HG03139 (cell line): Measurements from ENCODE around the gene MED12L.
"Not testable (repeated sequence)": the region's sequence is repeated elsewhere in the genome, so short reads cannot be mapped to it uniquely, and the experiment has no call there.

Experiments used
- ATAC-seq: cut with Tn5 transposase; IDR thresholded peaks from one replicate; pipeline ENCODE4 v1.9.1; 2021; ENCODE audit not compliant: unreplicated experiment

Gene MED12L

GRCh38 chr3:151169948-151170679 lies 84.7 kb downstream of the MED12L start:
- ATAC-seq = not testable (repeated sequence)

- ATAC-seq = peak; percentile 59
Observed at GRCh38 chr3:151171145-151171757, 85.8 kb downstream of the MED12L start.

- ATAC-seq = no peak
Observed at GRCh38 chr3:151174351-151174750, 88.9 kb downstream of the MED12L start.

DNA sequence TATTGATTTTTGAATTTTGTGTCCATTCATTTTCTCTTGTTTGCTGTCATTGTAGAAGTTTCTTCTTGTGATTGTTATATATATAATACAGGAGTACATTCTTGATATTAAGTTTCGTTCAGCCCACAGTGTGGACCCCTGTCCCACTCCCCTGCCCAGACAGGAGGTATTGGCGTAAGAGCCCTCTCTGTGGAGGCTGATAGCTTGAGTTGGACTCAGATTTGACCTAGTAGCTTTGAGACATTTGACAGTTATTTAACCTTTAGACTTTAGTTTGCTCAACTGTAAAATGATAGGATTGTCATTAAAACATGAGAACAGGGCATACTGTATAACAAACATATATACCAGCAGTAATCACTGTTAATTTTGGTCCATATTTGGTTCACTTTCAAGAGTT lies 90.5 kb downstream of the MED12L start:
- ATAC-seq = no peak

GRCh38 chr3:151178208-151178845 lies 92.9 kb downstream of the MED12L start:
- ATAC-seq = no peak

DNA sequence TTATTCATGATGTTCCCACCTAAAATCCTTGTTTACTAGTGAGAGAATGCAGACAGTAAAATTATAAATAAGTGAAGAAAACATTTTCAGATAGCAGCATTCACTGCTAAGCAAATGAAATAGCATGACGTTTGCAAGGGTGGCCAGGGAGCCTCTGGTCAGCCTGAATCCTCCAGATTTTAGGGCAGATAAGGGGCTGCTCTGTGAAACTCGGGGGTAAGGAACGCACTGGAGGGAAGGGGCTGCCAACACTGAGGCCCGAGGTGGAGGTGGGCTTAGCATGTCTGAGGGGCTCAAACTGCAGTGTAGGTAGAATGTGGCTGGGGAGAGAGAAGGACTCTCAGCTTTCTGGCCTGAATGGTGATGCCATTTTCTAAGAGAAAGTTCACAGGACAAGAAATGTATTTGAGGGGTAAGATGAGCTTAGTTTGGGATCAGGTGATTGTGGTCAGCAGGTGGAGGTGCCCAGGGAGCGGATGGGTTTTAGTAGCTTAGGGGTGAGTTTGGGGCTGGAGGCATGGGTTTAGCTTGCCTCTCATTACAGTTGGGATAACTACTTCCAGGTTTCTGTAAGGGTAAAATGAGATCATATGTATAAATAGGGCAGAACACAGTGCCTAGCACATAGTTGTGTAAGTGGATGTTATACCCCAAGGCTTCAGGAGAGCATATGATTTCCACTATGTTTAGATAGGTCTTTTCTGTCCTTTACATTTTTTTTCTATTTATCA lies 97.0 kb downstream of the MED12L start:
- no peak for ATAC-seq

DNA sequence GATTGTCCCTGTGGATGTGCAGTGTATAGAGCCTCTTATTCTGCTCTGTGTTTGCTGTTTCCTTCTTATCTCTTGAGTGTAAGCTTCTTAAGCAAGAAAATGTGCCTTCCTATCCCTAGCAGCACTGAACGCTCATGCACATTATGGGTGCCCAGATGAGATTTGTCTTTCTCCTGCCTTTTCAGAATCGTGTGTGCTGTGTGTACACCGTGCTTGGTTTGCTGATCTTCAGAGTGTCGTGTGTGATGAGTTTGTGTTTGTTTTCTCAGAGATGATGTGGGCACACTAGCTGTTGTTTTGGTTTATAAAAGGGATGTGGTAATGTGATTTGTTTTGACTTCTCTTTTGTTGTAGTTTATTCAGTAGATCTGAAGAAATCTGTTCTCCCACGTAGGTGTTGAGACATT lies 97.8 kb downstream of the MED12L start:
- ATAC-seq = no peak

DNA sequence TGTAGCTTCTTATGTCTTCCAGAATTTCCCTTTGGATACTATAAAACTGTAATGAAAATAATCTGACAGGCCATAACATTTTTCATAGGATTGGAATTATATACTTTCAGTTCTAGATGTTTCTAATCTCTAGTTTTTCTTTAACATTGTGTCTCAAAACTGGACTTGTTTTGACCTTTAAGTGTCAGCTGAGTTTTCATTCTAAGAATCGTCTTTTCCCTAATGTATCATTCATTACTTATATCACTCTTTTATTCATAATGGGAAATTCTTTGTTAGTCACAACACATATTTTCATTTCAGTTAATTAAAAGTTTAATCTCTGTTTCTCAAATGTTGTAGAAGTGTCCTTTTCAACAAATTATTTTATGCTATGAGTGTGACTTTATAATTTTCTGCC lies 105.6 kb downstream of the MED12L start:
- ATAC-seq = no peak

DNA sequence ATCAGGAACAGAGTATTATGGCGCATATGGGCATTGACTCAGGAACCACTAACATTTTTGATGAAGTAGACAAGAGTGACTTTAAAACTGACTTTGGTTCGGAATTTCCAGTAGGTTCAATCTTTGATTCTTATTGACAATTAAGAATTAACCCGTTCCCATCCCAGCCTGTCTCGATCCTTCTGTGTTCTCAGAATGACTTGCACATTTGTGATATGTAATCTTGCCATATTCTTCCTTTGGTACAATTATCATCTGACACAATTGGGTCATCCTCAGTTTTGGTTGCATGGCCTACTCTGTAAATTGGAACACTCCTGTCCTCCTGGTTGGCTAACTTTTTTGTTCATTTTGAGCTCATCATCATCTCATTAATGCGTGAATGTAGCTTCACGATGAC lies 107.1 kb downstream of the MED12L start:
- ATAC-seq = no peak

GRCh38 chr3:151195826-151196225 lies 110.4 kb downstream of the MED12L start:
- ATAC-seq = no peak

- ATAC-seq = no peak
Observed at GRCh38 chr3:151196434-151196833, 111.0 kb downstream of the MED12L start.

- ATAC-seq = no peak
Observed at GRCh38 chr3:151197228-151197627, 111.8 kb downstream of the MED12L start.

DNA sequence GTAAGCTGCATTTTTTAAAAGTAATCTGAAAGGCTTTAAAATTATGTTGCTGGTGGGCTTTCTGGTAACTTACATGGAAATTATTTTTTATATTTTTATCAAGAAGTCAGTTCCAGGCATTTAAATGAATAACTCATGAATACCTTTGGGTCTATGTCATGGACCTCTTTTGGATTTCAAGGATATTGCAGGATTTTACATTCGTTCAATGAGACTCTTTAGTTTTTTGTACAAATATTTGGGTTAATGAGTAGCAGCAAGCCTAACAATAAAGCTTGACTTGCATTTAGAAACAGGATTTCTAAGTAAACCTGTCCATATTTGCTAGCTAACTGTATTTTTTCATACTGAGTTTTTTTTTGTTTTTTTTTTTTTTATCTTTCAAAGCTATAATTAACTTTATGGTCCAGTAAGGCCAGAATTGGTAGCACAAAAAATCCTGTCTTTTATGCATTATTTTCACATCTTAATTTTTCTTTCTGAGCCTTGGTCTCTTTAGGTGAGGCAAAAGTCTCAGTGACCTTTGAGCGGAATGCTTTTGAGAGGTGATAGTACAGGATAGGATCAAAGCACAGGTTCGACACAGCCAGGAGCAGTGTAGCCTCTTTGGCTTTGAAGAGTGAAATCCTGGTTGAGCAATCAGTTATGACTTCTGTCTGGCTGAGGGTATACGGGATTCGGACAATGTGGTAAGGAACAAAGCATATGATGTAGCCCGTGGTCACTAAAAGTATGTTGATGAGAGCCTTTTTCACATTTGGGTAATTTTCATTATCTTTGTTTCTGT lies 112.7 kb downstream of the MED12L start:
- no peak for ATAC-seq

- ATAC-seq = no peak
Observed at GRCh38 chr3:151198849-151199248, 113.4 kb downstream of the MED12L start.

- ATAC-seq = no peak
Observed at GRCh38 chr3:151199554-151200438, 114.3 kb downstream of the MED12L start.

- ATAC-seq = no peak
Observed at GRCh38 chr3:151200586-151200985, 115.1 kb downstream of the MED12L start.

GRCh38 chr3:151201051-151201730 lies 115.7 kb downstream of the MED12L start:
- no peak for ATAC-seq

DNA sequence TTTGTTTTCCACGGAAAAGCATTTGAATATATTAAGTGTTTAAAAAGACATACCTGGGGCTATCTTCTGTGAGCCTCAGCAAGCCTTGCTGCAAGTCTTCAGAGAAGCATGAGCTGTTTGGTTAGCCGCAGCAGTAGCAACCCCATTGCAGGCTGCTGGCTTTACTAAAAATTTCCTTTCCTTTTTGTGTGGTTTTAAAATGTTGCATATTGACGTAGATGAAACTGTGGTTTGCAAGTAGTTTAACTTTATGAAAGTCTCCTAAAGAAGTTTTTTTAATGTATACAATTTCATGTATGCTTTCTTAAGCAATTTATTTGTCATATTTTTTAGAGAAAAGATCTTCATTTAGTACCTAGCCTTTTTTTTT lies 117.6 kb downstream of the MED12L start, which contains the start of gene GPR171:
Gene GPR171, minus strand, starts transcription at position 166 of the 370 bp plus-strand sequence. CDS start 3,830 bp downstream, outside the sequence.
- peak; percentile 78 for ATAC-seq
